NCI-H1694 treated with DMSO at 0.1 percent for 48 hours (cell line): ENCODE data around the gene PFN2.
"Not testable (repeated sequence)": the region's sequence is repeated elsewhere in the genome, so short reads cannot be mapped to it uniquely, and the experiment has no call there.

Experiments used
- DNase-seq: peaks from one replicate; lab custom pipeline; 2025; lab: John Stamatoyannopoulos, UW

The PFN2 gene

GRCh38 chr3:149968216-149968615, 2.5 kb downstream of the PFN2 start:
- DNase-seq: no peak

GRCh38 chr3:149967086-149967685, 3.5 kb downstream of the PFN2 start:
- DNase-seq: peak; percentile 81

DNA sequence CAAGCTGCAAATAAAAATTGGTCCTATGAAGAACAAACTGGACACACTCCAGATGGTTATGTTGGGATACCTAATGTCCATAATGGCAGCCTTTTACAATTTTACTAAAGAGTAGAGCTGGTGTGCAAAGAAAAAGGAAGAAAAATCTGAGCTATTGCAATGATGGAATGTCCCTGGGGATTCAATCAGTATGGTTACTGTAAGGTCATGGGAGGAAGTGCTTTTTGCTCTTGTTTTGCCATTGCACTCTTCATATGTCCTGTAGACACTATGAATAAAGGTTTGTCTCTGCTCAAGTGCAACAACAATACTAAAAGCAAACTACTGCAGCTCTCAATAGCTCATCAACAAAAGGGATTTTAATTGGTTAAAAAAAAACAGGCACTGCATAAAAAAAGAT, 5.4 kb downstream of the PFN2 start:
- no peak for DNase-seq

GRCh38 chr3:149964291-149964690, 6.4 kb downstream of the PFN2 start:
- DNase-seq: no peak

- no peak for DNase-seq
These were observed 7.2 kb downstream of the PFN2 start for GRCh38 chr3:149963485-149963884.

DNA sequence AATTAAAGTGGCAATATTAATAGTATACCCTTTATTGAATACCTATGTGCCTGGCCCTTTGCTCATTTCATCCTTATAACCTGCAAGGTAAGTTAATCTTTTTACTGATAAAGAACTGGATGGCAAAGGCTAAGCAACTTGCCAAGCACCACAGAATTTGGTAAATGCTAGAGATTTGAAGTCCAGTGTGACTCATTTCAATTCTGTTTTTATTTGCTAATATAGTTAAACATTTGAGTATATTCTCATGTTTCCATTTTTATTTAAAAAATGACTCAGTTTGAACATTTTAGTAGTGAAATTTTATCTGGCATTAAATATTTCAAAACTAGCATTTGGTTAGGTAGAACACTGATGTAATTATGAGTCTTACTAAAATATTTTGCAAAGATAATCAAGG, 11.3 kb downstream of the PFN2 start:
- DNase-seq: no peak

DNA sequence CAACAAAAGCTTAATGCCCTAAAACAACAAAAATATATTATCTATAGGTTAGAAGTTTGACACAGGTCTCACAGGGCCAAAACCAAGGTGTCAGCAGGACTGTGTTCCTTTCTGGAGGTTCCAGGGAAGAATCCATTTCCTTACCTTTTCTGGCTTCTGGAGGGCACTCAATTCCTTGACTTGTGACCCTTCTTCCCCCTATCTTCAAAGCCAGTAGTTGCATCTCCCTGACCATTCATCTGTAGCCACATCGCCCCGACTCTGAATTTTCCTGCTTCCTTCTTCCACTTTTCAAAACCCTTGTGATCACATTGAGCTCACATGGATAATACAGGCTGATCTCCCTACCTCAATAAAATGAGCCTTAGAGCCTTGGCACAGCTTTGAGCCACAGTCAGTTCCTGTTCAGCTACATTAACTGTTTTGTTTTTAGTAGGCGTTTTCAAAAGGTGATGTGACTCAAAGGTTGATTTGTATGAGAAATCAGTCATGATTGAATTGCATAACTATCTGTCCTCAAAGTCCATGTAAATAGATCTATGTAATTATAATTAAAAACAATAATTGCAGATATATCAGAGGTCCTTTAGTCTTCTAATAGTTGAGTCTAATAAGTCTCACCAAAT, 12.4 kb downstream of the PFN2 start:
- DNase-seq: no peak

GRCh38 chr3:149957361-149958125, 13.2 kb downstream of the PFN2 start:
- no peak for DNase-seq

DNA sequence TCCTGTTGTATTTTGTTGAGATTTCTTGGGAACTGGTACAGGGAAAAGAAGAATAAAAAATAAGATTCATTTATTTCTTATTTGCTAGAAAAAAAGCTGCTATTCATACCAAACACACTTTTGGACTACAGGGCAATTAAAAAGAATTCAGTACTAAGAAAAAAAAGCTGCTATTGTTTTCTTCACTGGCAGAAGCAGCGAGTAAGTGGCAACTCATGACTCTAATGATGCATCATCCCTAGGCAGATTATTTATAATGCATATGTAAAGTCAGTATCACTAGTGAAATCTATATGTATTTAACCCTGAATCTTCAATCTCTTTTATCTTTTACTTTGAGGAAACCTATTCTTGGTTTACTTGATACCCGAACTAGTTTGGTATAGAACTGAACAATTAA, 15.2 kb downstream of the PFN2 start:
- no peak for DNase-seq

GRCh38 chr3:149954812-149955211, 15.9 kb downstream of the PFN2 start:
- no peak for DNase-seq

DNA sequence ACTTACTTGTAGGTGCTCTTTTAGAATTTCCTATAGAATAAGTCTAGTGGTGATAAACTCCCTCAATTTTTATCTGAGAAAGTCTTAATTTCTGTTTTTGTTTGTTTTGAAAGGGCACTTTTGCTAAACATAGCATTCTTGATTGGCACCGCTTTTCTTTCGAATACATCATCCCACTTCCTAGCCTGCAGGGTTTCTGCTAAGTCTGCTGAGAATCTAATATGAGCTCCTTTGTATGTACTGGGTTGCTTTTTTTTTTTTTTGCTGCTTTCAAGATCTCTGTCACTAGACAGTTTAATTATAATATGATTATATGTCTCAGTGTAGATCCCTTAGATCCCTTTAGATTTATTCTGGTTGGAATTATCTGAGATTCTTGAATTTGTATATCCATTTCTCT, 21.5 kb downstream of the PFN2 start:
- no peak for DNase-seq

GRCh38 chr3:149947231-149947630, 23.5 kb downstream of the PFN2 start:
- no peak for DNase-seq

DNA sequence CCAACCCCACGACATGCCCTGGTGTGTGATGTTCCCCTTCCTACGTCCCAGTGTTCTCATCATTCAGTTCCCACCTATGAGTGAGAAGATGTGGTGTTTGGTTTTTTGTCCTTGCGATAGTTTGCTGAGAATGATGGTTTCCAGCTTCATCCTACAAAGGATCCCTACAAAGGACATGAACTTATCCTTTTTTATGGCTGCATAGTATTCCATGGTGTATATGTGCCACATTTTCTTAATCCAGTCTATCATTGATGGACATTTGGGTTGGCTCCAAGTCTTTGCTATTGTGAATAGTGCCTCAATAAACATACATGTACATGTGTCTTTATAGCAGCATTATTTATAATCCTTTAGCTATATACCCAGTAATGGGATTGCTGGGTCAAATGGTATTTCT, 26.7 kb downstream of the PFN2 start:
- DNase-seq: not testable (repeated sequence)

GRCh38 chr3:149942409-149942808, 28.3 kb downstream of the PFN2 start:
- no peak for DNase-seq

GRCh38 chr3:149941946-149942345, 28.7 kb downstream of the PFN2 start:
- no peak for DNase-seq

DNA sequence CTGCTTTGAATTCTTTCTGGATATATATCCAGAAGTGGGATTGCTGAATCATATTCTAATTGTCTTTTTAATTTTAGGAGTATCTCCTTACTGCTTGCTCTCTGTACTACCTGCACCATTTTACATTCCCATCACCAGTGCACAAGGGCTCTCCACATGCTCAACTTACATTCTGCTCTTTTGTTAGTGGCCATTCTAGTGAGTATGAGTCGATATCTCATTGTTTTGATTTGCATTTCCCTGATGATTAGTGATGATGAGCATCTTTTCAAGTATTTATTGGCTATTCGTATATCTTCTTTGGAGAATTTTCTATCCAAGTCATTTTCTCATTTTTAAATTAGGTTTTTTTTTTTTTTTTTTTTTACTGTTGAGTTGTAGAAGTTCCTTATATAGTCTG, 29.5 kb downstream of the PFN2 start:
- no peak for DNase-seq

DNA sequence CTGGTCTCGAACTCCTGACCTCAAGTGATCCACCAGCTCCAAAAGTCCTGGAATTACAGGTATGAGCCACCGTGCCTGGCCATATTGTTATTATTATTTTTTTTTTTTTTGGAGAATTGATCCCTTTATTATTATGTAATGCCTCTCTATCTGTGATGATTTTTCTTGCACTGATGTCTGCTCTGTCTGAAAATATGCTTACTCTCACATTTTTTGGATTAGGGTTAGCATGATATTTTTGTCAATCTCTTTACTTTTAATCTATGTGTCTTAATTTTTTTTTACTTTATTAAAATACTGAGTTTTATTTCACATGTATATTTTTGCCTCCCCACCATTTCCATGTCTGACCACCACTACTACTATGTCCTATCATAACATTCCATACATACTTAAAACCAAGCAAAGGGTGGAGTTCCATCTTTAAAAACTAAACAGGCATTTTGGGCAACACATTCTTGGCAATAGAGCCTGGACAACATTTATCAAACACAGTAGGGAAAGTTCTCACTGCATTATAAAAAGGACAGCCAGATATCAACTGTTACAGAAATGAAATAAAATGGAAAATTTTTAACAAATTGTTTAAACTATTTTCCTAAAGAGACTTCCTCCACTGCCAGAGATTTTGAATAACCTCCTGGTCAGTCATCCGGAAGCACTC, 32.2 kb downstream of the PFN2 start:
- DNase-seq: not testable (repeated sequence)

DNA sequence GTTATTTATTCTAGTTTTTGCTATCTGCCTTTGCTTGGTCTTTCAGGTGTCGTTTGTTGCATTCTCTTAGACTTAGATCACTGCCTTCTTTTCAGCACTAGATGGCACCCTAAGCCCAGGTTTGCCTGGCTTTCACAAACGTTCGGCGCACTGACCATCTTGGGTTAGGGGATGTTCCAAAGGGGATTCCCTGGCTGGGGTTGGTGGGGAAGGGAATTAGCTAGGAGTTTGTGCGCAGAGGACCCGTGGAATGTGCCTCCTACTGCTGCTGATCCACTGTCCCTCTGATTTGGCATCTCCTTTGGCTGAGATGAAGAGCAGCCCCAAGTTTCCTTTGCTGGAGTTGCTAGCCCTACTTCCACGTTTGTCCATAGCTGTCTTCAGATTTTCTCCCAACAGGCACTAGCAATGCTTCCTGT, 33.9 kb downstream of the PFN2 start:
- peak; percentile 45 for DNase-seq

DNA sequence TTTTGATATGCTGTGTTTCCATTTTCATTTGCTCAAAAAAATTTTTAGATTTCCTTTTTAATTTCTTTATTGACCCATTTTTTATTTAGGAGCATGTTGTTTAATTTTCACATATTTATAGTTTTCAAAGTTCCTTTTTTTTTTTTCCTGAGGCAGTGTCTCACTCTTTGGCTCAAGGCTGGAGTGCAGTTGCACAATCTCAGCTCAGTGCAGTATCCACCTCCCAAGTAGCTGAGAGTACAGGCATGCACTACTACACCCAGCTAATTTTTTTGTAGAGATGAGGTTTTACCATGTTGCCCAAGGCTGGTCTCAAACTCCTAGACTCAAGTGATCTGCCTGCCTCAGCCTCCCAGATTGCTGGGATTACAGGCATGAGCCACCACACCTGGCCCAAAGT, 36.2 kb downstream of the PFN2 start:
- no peak for DNase-seq

GRCh38 chr3:149933858-149934257, 36.8 kb downstream of the PFN2 start:
- no peak for DNase-seq

- no peak for DNase-seq
These were observed 37.7 kb downstream of the PFN2 start for GRCh38 chr3:149933008-149933407.

DNA sequence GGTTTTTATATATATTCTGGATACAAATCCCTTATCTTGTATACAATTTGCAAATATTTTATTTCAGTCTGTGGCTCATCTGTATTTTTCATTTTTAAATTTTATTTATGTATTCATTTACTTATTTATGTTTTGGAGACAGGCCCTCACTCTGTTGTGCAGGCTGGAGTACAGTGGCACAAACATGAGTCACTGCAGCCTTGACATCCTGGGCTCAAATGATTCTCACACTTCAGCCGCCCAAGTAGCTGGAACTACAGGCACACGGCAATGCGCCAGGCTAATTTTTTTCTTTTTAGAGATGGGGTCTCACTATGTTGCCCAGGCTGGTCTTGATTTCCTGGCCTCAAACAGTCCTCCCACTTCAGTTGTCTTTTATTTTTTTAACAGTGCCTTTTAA, 50.6 kb downstream of the PFN2 start:
- no peak for DNase-seq

GRCh38 chr3:149919509-149919908, 51.2 kb downstream of the PFN2 start:
- no peak for DNase-seq
